Karpas-422 (cell line): ENCODE results near the gene SVOPL. TPM values are rescaled to one million over a fixed set of nuclear protein-coding genes. Genes with fewer than 3 reads are reported as not detected.

Experiments
- DNase-seq: peaks from one replicate; pipeline ENCODE4 v3.0.0-alpha.2; 2015
- H2AFZ ChIP-seq: fragments of 200-600 bp; sonication (generic); 2 replicates; pipeline ENCODE4 v1.6.1; 2014; ENCODE audit warnings: antibody characterized with exemption, low read length, mixed read lengths
- H3K27ac ChIP-seq: fragments of 200-600 bp; sonication (generic); 2 replicates; pipeline ENCODE4 v1.5.1; 2014; ENCODE audit warnings: mild to moderate bottlenecking, low read length, moderate library complexity
- H3K27me3 ChIP-seq: fragments of 200-600 bp; sonication (generic); 2 replicates; pipeline ENCODE4 v1.6.1; 2014; ENCODE audit warnings: low read length, mixed read lengths
- H3K36me3 ChIP-seq: fragments of 200-600 bp; sonication (generic); 2 replicates; pipeline ENCODE4 v1.6.1; 2014; ENCODE audit warnings: low read length, mixed read lengths; ENCODE audit not compliant: insufficient read depth
- H3K4me1 ChIP-seq: fragments of 200-600 bp; sonication (generic); 2 replicates; pipeline ENCODE4 v1.6.1; 2014; ENCODE audit warnings: mild to moderate bottlenecking, low read length, mixed read lengths
- H3K4me2 ChIP-seq: fragments of 200-600 bp; sonication (generic); 2 replicates; pipeline ENCODE4 v1.6.1; 2014; ENCODE audit warnings: low read length, low read depth, mild to moderate bottlenecking; ENCODE audit not compliant: poor library complexity, severe bottlenecking
- H3K4me3 ChIP-seq: fragments of 200-600 bp; sonication (generic); 2 replicates; pipeline ENCODE4 v1.5.1; 2014; ENCODE audit warnings: mild to moderate bottlenecking, antibody characterized with exemption, low read length, mixed read lengths
- H3K79me2 ChIP-seq: fragments of 200-600 bp; sonication (generic); 2 replicates; pipeline ENCODE4 v1.6.1; 2014; ENCODE audit warnings: mild to moderate bottlenecking, low read length, mixed read lengths
- H3K9ac ChIP-seq: fragments of 200-600 bp; sonication (generic); 2 replicates; pipeline ENCODE4 v1.6.0; 2014; ENCODE audit warnings: low read length
- H3K9me2 ChIP-seq: fragments of 200-600 bp; sonication (generic), shearing (Covaris generic); replicated peaks from 2 replicates; pipeline ENCODE4 v1.6.0; 2014; ENCODE audit warnings: mild to moderate bottlenecking, low read length, moderate library complexity; ENCODE audit not compliant: insufficient read depth
- H3K9me3 ChIP-seq: fragments of 300-700, 200-600 bp; sonication (generic); 2 replicates; pipeline ENCODE4 v1.6.1; 2014; ENCODE audit warnings: low read length, mixed read lengths
- H4K20me1 ChIP-seq: fragments of 200-600 bp; sonication (generic); 2 replicates; pipeline ENCODE4 v1.6.1; 2014; ENCODE audit warnings: mild to moderate bottlenecking, antibody characterized with exemption, low read length, low read depth; ENCODE audit not compliant: insufficient read depth
- total RNA-seq: library from RNA; depleted of rRNA; stranded (reverse); fragments of >200 nt; shearing (Covaris generic); gene quantifications from 2 replicates; pipeline ENCODE4 v1.2.3, GENCODE V29; 2014; ENCODE audit warnings: low replicate concordance

Gene SVOPL
- total RNA-seq, 1 experiment from 2014 or later = not detected

DNA sequence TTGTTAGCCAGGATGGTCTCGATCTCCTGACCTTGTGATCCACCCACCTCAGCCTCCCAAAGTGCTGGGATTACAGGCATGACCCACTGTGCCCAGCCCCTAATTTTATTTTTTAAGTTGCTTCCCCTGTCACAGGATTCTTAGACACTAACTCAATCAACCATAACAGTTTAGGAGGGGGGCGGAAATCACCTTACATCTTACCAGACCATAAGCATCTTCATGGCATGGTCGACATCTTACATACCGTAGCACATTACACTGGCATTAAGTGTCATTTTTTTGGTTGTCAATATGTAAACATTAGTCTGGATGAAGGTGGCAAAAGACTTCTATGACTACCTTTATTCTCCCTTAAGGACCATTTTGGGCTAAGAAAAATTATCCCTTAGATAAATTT is 145.5 kb downstream of the SVOPL start:
- Histone ChIP-seq H3K9me2 (no peaks in the 10 kb centered on the region), H3K9ac (no peak overlapping the region), H3K4me2 (no peak overlapping the region), H2AFZ (no peak overlapping the region), H3K36me3 (peaks cover 94% of the 10 kb centered on the region), H3K79me2 (no peaks in the 10 kb centered on the region), H3K27me3 (no peaks in the 10 kb centered on the region), H3K9me3 (peaks cover 34% of the 10 kb centered on the region), H3K4me3 (no peak overlapping the region), H3K27ac (no peak overlapping the region), H4K20me1 (no peaks in the 10 kb centered on the region), H3K4me1 (no peaks in the 10 kb centered on the region)
- no peak for DNase-seq

- Histone ChIP-seq H3K4me3 (no peak overlapping the region), H3K4me2 (no peak overlapping the region), H3K4me1 (no peaks in the 10 kb centered on the region), H3K36me3 (peaks cover 84% of the 10 kb centered on the region), H3K9me2 (no peaks in the 10 kb centered on the region), H3K9me3 (peaks cover 34% of the 10 kb centered on the region), H3K79me2 (no peaks in the 10 kb centered on the region), H3K27ac (no peak overlapping the region), H4K20me1 (no peaks in the 10 kb centered on the region), H3K9ac (no peak overlapping the region), H2AFZ (no peak overlapping the region), H3K27me3 (no peaks in the 10 kb centered on the region)
- no peak for DNase-seq
These were observed 146.5 kb downstream of the SVOPL start for GRCh38 chr7:138554674-138555073.

GRCh38 chr7:138553805-138554204 is 147.4 kb downstream of the SVOPL start:
- Histone ChIP-seq H3K79me2 (no peaks in the 10 kb centered on the region), H3K4me3 (no peak overlapping the region)
- DNase-seq = no peak

DNA sequence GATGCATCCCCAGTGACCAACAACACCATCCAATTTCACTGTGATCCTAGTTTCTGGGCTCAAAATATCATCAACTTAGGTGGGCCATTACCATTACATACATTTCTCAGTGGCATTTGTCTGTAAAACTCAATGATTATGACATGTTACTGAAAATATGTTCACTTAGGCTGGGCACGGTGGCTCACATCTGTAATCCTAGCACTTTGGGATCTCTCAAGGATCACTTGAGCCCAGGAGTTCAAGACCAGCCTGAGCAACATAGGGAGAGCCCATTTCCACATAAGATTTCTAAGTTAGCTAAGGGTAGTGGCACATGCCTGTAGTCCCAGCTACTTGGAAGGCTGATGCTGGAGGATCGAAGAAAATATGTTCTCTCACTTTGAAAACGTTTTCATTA is 150.1 kb downstream of the SVOPL start:
- no peak overlapping the region for H3K4me2 ChIP-seq
- H3K4me1 ChIP-seq = no peaks in the 10 kb centered on the region
- peaks cover 7% of the 10 kb centered on the region for H3K9me3 ChIP-seq
- no peak overlapping the region for H2AFZ ChIP-seq
- peaks cover 52% of the 10 kb centered on the region for H3K36me3 ChIP-seq
- H3K9ac ChIP-seq = no peak overlapping the region
- H3K27ac ChIP-seq = no peak overlapping the region
- no peak for DNase-seq
- H3K9me2 ChIP-seq = no peaks in the 10 kb centered on the region
- H3K4me3 ChIP-seq = no peak overlapping the region
- no peaks in the 10 kb centered on the region for H4K20me1 ChIP-seq
- no peaks in the 10 kb centered on the region for H3K79me2 ChIP-seq
- H3K27me3 ChIP-seq = no peaks in the 10 kb centered on the region

More at GRCh38 chr7:138553805-138554204, 147.4 kb downstream of the SVOPL start:
- no peaks in the 10 kb centered on the region for H3K27me3 ChIP-seq
- H3K27ac ChIP-seq = no peak overlapping the region
- H3K9me2 ChIP-seq = no peaks in the 10 kb centered on the region
- peaks cover 34% of the 10 kb centered on the region for H3K9me3 ChIP-seq
- no peaks in the 10 kb centered on the region for H3K4me1 ChIP-seq
- H3K9ac ChIP-seq = no peak overlapping the region
- H3K36me3 ChIP-seq = peaks cover 76% of the 10 kb centered on the region
- H3K4me2 ChIP-seq = no peak overlapping the region
- no peaks in the 10 kb centered on the region for H4K20me1 ChIP-seq
- no peak overlapping the region for H2AFZ ChIP-seq

GRCh38 chr7:138550337-138550736 is 150.8 kb downstream of the SVOPL start:
- Histone ChIP-seq H3K79me2 (no peaks in the 10 kb centered on the region), H3K4me3 (no peak overlapping the region), H4K20me1 (no peaks in the 10 kb centered on the region), H3K4me1 (no peaks in the 10 kb centered on the region), H3K9me2 (no peaks in the 10 kb centered on the region), H3K27ac (no peak overlapping the region), H3K9me3 (0 out of 2 replicates have a peak, but pooled peaks cover 3% of the 10 kb centered on the region), H3K27me3 (no peaks in the 10 kb centered on the region), H3K36me3 (peaks cover 54% of the 10 kb centered on the region), H2AFZ (no peak overlapping the region), H3K4me2 (no peak overlapping the region), H3K9ac (no peak overlapping the region)
- DNase-seq = no peak

- H2AFZ ChIP-seq = no peak overlapping the region
- no peaks in the 10 kb centered on the region; the same call in 1 of the 2 replicates for H3K79me2 ChIP-seq
- H3K9me2 ChIP-seq = no peaks in the 10 kb centered on the region
- no peaks in the 10 kb centered on the region for H3K27me3 ChIP-seq
- H3K9me3 ChIP-seq = no peaks in the 10 kb centered on the region
- no peaks in the 10 kb centered on the region for H3K4me1 ChIP-seq
- no peak overlapping the region for H3K4me3 ChIP-seq
- peaks cover 57% of the 10 kb centered on the region for H3K36me3 ChIP-seq
- no peak overlapping the region for H3K9ac ChIP-seq
- no peaks in the 10 kb centered on the region for H4K20me1 ChIP-seq
- DNase-seq = no peak
- no peak overlapping the region for H3K4me2 ChIP-seq
- no peak overlapping the region for H3K27ac ChIP-seq
These were observed 152.1 kb downstream of the SVOPL start for GRCh38 chr7:138549082-138549481.

- Histone ChIP-seq H4K20me1 (no peaks in the 10 kb centered on the region), H3K4me1 (no peaks in the 10 kb centered on the region), H3K9me2 (no peaks in the 10 kb centered on the region), H3K79me2 (peaks cover 16% of the 10 kb centered on the region), H3K9ac (no peak overlapping the region), H3K27ac (no peak overlapping the region), H3K27me3 (no peaks in the 10 kb centered on the region), H3K9me3 (no peaks in the 10 kb centered on the region), H3K36me3 (peaks cover 46% of the 10 kb centered on the region), H2AFZ (no peak overlapping the region), H3K4me2 (no peak overlapping the region), H3K4me3 (no peak overlapping the region)
- DNase-seq = no peak
These were observed 154.3 kb downstream of the SVOPL start for GRCh38 chr7:138546829-138547228.

DNA sequence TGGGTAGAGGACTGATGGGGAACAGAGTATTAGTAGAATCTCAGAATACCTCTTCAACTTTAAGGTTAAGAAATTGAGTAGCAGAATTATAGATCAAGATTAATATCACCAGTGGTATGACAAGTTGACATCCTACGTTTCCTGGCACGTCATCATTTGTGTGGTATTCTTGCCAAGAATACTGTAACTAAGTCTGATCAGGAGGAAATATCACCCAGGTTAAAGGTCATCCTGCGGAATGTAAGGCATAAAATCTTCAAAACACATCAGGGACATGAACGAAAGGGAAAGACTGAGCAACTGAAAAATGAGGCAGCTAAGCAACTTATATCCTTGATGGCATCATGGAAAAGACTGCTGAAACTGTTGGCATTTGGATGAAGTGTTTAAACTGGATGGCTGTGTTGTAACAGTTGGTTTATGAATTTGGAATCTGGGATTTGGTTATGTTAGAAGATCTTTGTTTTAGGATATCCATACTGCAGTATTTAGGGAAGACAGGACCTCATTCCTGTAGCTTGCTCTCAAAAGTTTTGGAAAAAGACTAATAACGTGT is 155.0 kb downstream of the SVOPL start:
- H3K27ac ChIP-seq = no peak overlapping the region
- H3K4me2 ChIP-seq = no peak overlapping the region
- no peaks in the 10 kb centered on the region for H3K9me3 ChIP-seq
- H3K36me3 ChIP-seq = peaks cover 43% of the 10 kb centered on the region
- no peak for DNase-seq
- no peaks in the 10 kb centered on the region for H3K9me2 ChIP-seq
- H3K4me1 ChIP-seq = no peaks in the 10 kb centered on the region
- peaks cover 16% of the 10 kb centered on the region for H3K79me2 ChIP-seq
- H3K9ac ChIP-seq = no peak overlapping the region
- H4K20me1 ChIP-seq = no peaks in the 10 kb centered on the region
- no peak overlapping the region for H3K4me3 ChIP-seq
- H2AFZ ChIP-seq = no peak overlapping the region
- H3K27me3 ChIP-seq = no peaks in the 10 kb centered on the region
